ENCODE data around the gene PIGC.

Gene PIGC
- 17.3 to 50.0 (median 28.4) reads per million in 3 experiments for total RNA-seq

- DNase-seq: peak; percentile 84
Measured at GRCh38 chr1:172443666-172444453, at the start of gene PIGC. TSS of gene PIGC (minus strand) at chr1:172444069. CDS start at chr1:172442622, 1,447 bp downstream.

GRCh38 chr1:172492421-172492820 lies 48.6 kb upstream of the PIGC start:
- DNase-seq: no peak

GRCh38 chr1:172489847-172490246 lies 46.0 kb upstream of the PIGC start:
- DNase-seq: no peak

- DNase-seq: no peak
Measured at GRCh38 chr1:172488393-172488792, 44.5 kb upstream of the PIGC start.

GRCh38 chr1:172487550-172487949 lies 43.7 kb upstream of the PIGC start:
- DNase-seq: peak; percentile 1

GRCh38 chr1:172486805-172487454 lies 43.1 kb upstream of the PIGC start:
- no peak for DNase-seq

- no peak for DNase-seq
Measured at GRCh38 chr1:172485626-172486025, 41.8 kb upstream of the PIGC start.

- no peak for DNase-seq
Measured at GRCh38 chr1:172484252-172484651, 40.4 kb upstream of the PIGC start.

GRCh38 chr1:172483448-172483847 lies 39.6 kb upstream of the PIGC start:
- DNase-seq: no peak

- DNase-seq: no peak
Measured at GRCh38 chr1:172482044-172482443, 38.2 kb upstream of the PIGC start.

GRCh38 chr1:172480431-172480830 lies 36.6 kb upstream of the PIGC start:
- no peak for DNase-seq

- DNase-seq: no peak
Measured at GRCh38 chr1:172478485-172478884, 34.6 kb upstream of the PIGC start.

GRCh38 chr1:172477741-172478140 lies 33.9 kb upstream of the PIGC start:
- no peak for DNase-seq

- DNase-seq: no peak
Measured at GRCh38 chr1:172477216-172477615, 33.3 kb upstream of the PIGC start.

- no peak for DNase-seq
Measured at GRCh38 chr1:172476218-172476811, 32.4 kb upstream of the PIGC start.

- DNase-seq: no peak
Measured at GRCh38 chr1:172473842-172474241, 30.0 kb upstream of the PIGC start.

GRCh38 chr1:172473302-172473701 lies 29.4 kb upstream of the PIGC start:
- DNase-seq: no peak

GRCh38 chr1:172472495-172472894 lies 28.6 kb upstream of the PIGC start:
- no peak for DNase-seq

GRCh38 chr1:172471666-172472065 lies 27.8 kb upstream of the PIGC start:
- no peak for DNase-seq

GRCh38 chr1:172470149-172470548 lies 26.3 kb upstream of the PIGC start:
- DNase-seq: no peak

- no peak for DNase-seq
Measured at GRCh38 chr1:172469717-172470116, 25.8 kb upstream of the PIGC start.

GRCh38 chr1:172468296-172468695 lies 24.4 kb upstream of the PIGC start:
- no peak for DNase-seq

- DNase-seq: no peak
Measured at GRCh38 chr1:172467446-172467845, 23.6 kb upstream of the PIGC start.

Data from central memory CD4-positive, alpha-beta T cell (primary cell).